Erythroblast (primary cell): ENCODE results near the gene BMP8B.

Experiments used
- GATA1 ChIP-seq: IDR thresholded peaks from 2 replicates; pipeline ENCODE4 v1.6.1; 2011; ENCODE audit warnings: low read depth, mild to moderate bottlenecking, control low read depth, low read length, moderate library complexity
- POLR2A ChIP-seq: IDR thresholded peaks from 2 replicates; pipeline ENCODE4 v1.6.1; 2011; ENCODE audit warnings: mild to moderate bottlenecking, low read length

GRCh38 chr1:39832294-39832693, 43.6 kb upstream of the BMP8B start:
- no peak for TF ChIP-seq POLR2A
- TF ChIP-seq GATA1 = no peak
